Uterus (tissue), 2 donors: ENCODE results near the gene SHTN1.

Experiments
- POLR2A ChIP-seq, 2 donors: fragments of 450-650 bp; IDR thresholded peaks; one replicate each; pipeline ENCODE4 v1.6.1; 2016; ENCODE audit warnings: antibody characterized with exemption in 2 of 2, mild to moderate bottlenecking in 1 of 2, moderate library complexity in 1 of 2
- TF ChIP-seq, protein P1 (sequence below), 4 experiments: fragments of 200-600 bp in 2 of 4; fragments of 450-650 bp in 2 of 4; sonication (generic) in 2 of 4; IDR thresholded peaks; one replicate each; pipeline ENCODE4 v1.5.1; 2016 to 2019; ENCODE audit warnings: antibody characterized with exemption in 4 of 4, mild to moderate bottlenecking in 2 of 4, moderate library complexity in 1 of 4

DNA sequence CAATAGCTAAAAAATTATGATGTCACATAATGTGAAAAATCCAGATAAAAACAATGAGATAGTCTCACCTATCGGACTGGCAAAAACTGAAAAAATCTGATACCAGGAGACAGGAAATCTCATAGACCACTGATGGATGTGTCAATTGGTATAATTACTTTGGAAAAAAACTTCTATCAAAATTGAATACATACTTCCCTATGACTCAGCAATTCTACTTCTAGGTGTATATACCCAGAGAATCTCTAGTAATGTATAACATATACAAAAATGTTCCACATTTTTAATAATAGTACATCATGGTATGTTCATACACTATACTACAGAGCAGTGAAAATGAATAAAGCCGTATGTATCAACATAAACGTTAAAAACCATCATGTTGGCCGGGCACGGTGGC lies 34.9 kb downstream of the SHTN1 start:
- no peak for TF ChIP-seq POLR2A (IDR thresholded peaks at IDR 0.05)
- TF ChIP-seq, protein P1, sequence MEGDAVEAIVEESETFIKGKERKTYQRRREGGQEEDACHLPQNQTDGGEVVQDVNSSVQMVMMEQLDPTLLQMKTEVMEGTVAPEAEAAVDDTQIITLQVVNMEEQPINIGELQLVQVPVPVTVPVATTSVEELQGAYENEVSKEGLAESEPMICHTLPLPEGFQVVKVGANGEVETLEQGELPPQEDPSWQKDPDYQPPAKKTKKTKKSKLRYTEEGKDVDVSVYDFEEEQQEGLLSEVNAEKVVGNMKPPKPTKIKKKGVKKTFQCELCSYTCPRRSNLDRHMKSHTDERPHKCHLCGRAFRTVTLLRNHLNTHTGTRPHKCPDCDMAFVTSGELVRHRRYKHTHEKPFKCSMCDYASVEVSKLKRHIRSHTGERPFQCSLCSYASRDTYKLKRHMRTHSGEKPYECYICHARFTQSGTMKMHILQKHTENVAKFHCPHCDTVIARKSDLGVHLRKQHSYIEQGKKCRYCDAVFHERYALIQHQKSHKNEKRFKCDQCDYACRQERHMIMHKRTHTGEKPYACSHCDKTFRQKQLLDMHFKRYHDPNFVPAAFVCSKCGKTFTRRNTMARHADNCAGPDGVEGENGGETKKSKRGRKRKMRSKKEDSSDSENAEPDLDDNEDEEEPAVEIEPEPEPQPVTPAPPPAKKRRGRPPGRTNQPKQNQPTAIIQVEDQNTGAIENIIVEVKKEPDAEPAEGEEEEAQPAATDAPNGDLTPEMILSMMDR (IDR thresholded peaks at IDR 0.05) = no peak
